ENCODE data around the gene TMEM244. TPM values are rescaled to one million over a fixed set of nuclear protein-coding genes. Genes with fewer than 3 reads are reported as not detected.
"Not testable (repeated sequence)": the region's sequence is repeated elsewhere in the genome, so short reads cannot be mapped to it uniquely, and the experiment has no call there.

The TMEM244 gene
- total RNA-seq, 2 experiments from 2014 or later = not detected

- no peak for DNase-seq
Measured at GRCh38 chr6:129842137-129842536, 19.0 kb downstream of the TMEM244 start.

DNA sequence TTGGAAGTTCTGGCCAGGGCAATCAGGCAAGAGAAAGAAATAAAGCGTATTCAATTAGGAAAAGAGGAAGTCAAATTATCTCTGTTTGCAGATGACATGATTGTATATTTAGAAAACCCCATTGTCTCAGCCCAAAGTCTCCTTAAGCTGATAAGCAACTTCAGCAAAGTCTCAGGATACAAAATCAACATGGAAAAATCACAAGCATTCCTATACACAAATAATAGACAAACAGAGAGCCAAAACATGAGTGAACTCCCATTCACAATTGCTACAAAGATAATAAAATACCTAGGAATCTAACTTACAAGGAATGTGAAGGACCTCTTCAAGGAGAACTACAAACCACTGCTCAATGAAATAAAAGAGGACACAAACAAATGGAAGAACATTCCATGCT, 21.6 kb downstream of the TMEM244 start:
- H3K27me3 Mint-ChIP-seq (ENCODE audit: low read depth) = peaks cover 14% of the 10 kb centered on the region
- CTCF ChIA-PET; H3K27ac Mint-ChIP-seq; H3K36me3 Mint-ChIP-seq (ENCODE audit: low read depth); H3K4me1 Mint-ChIP-seq (ENCODE audit: low read depth); POLR2A ChIA-PET; H3K4me3 Mint-ChIP-seq; DNase-seq; H3K9me3 Mint-ChIP-seq (ENCODE audit: insufficient read depth); ATAC-seq: not testable (repeated sequence)

More at GRCh38 chr6:129842137-129842536, 19.0 kb downstream of the TMEM244 start:
- peaks cover 19% of the 10 kb centered on the region for H3K27me3 Mint-ChIP-seq (ENCODE audit: low read depth)
- no peaks in the 10 kb centered on the region for H3K36me3 Mint-ChIP-seq (ENCODE audit: low read depth)
- ChIA-PET CTCF (no interaction called here), POLR2A (no interaction called here)
- H3K9me3 Mint-ChIP-seq (ENCODE audit: insufficient read depth) = no peaks in the 10 kb centered on the region
- no peaks in the 10 kb centered on the region for H3K4me1 Mint-ChIP-seq (ENCODE audit: low read depth)
- no peak overlapping the region for H3K27ac Mint-ChIP-seq
- ATAC-seq = no peak
- no peak overlapping the region for H3K4me3 Mint-ChIP-seq

GRCh38 chr6:129835691-129836090, 25.4 kb downstream of the TMEM244 start:
- Mint-ChIP-seq H3K4me1 (ENCODE audit: low read depth) (no peaks in the 10 kb centered on the region), H3K27me3 (ENCODE audit: low read depth) (peaks cover 6% of the 10 kb centered on the region), H3K9me3 (ENCODE audit: insufficient read depth) (no peaks in the 10 kb centered on the region), H3K36me3 (ENCODE audit: low read depth) (no peaks in the 10 kb centered on the region), H3K27ac (no peak overlapping the region), H3K4me3 (no peak overlapping the region)
- POLR2A ChIA-PET = no interaction called here
- CTCF ChIA-PET = no interaction called here
- ATAC-seq (no peak), DNase-seq (no peak)

DNA sequence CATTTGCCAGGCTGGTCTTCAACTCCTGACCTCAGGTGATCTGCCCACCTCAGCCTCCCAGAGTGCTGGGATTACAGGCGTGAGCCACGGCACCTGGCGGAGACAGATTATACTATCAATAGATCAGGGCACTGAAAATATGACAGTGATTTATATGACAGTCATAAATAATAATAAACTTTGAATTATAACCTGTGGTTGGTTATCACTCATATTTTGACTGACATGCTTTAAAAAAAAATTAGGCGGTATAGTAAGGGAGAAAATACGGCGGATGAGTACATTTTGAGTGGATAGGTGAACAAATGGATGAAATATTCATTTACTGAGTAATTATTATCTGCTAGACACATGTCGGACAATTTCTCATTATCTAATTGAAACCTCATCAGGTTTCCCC, 28.8 kb downstream of the TMEM244 start:
- no peaks in the 10 kb centered on the region for H3K36me3 Mint-ChIP-seq (ENCODE audit: low read depth)
- no peaks in the 10 kb centered on the region for H3K4me1 Mint-ChIP-seq (ENCODE audit: low read depth)
- ATAC-seq (no peak), DNase-seq (no peak)
- H3K27ac Mint-ChIP-seq = no peak overlapping the region
- CTCF ChIA-PET = no interaction called here
- no peaks in the 10 kb centered on the region for H3K9me3 Mint-ChIP-seq (ENCODE audit: insufficient read depth)
- H3K27me3 Mint-ChIP-seq (ENCODE audit: low read depth) = peaks cover 4% of the 10 kb centered on the region
- POLR2A ChIA-PET = no interaction called here
- no peak overlapping the region for H3K4me3 Mint-ChIP-seq

DNA sequence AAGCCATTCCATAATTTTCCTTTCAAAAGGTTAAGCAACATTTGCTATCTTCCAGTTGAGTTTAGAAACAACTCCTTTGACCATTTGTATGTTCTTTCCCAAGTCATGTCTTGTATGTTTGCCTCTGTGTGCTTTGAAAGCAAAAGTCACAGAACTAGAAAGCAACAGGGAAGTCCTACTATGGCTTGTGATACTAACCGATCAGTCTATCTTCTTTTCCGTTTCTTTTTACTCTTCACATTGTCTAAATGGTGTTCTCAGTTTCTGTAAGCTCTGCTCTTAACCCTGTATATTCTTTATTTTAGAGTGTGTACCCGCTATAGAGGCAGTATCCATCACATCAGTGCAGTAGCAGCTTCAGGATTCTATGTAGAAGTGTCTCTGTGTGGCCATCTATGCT, 32.9 kb downstream of the TMEM244 start:
- Mint-ChIP-seq H3K36me3 (ENCODE audit: low read depth) (no peaks in the 10 kb centered on the region), H3K9me3 (ENCODE audit: insufficient read depth) (no peaks in the 10 kb centered on the region), H3K27ac (no peak overlapping the region), H3K4me3 (no peak overlapping the region), H3K27me3 (ENCODE audit: low read depth) (peaks cover 4% of the 10 kb centered on the region), H3K4me1 (ENCODE audit: low read depth) (no peaks in the 10 kb centered on the region)
- DNase-seq (no peak), ATAC-seq (no peak)
- ChIA-PET POLR2A (no interaction called here), CTCF (no interaction called here)

GRCh38 chr6:129818251-129818650, 42.9 kb downstream of the TMEM244 start:
- ChIA-PET CTCF (interaction anchor here (0.7 kb wide), 1 partner anchor 24 kb away, joined by 3 read pairs; no protein-coding TSS in a partner anchor), POLR2A (interaction anchor here (0.8 kb wide), 1 partner anchor 9 kb away, joined by 3 read pairs; no protein-coding TSS in a partner anchor)
- Mint-ChIP-seq H3K27ac (no peak overlapping the region), H3K9me3 (ENCODE audit: insufficient read depth) (no peaks in the 10 kb centered on the region), H3K4me3 (no peak overlapping the region), H3K36me3 (ENCODE audit: low read depth) (no peaks in the 10 kb centered on the region), H3K4me1 (ENCODE audit: low read depth) (no peaks in the 10 kb centered on the region), H3K27me3 (ENCODE audit: low read depth) (peaks cover 18% of the 10 kb centered on the region)
- DNase-seq (no peak), ATAC-seq (no peak)

- DNase-seq (no peak), ATAC-seq (no peak)
- no peaks in the 10 kb centered on the region for H3K9me3 Mint-ChIP-seq (ENCODE audit: insufficient read depth)
- no peaks in the 10 kb centered on the region for H3K36me3 Mint-ChIP-seq (ENCODE audit: low read depth)
- H3K27me3 Mint-ChIP-seq (ENCODE audit: low read depth) = peaks cover 18% of the 10 kb centered on the region
- no peak overlapping the region for H3K4me3 Mint-ChIP-seq
- CTCF ChIA-PET = interaction anchor here (0.7 kb wide), 1 partner anchor 24 kb away, joined by 3 read pairs; no protein-coding TSS in a partner anchor
- no peaks in the 10 kb centered on the region for H3K4me1 Mint-ChIP-seq (ENCODE audit: low read depth)
- H3K27ac Mint-ChIP-seq = no peak overlapping the region
- POLR2A ChIA-PET = interaction anchor here (0.8 kb wide), 1 partner anchor 10 kb away, joined by 3 read pairs; no protein-coding TSS in a partner anchor
Measured at GRCh38 chr6:129817821-129818220, 43.3 kb downstream of the TMEM244 start.

GRCh38 chr6:129817332-129817731, 43.8 kb downstream of the TMEM244 start:
- Mint-ChIP-seq H3K27me3 (ENCODE audit: low read depth) (peaks cover 18% of the 10 kb centered on the region), H3K36me3 (ENCODE audit: low read depth) (no peaks in the 10 kb centered on the region), H3K4me3 (no peak overlapping the region), H3K9me3 (ENCODE audit: insufficient read depth) (no peaks in the 10 kb centered on the region), H3K27ac (no peak overlapping the region), H3K4me1 (ENCODE audit: low read depth) (no peaks in the 10 kb centered on the region)
- DNase-seq = no peak
- POLR2A ChIA-PET = no interaction called here
- ATAC-seq = no peak
- CTCF ChIA-PET = no interaction called here

GRCh38 chr6:129812145-129812777, 48.9 kb downstream of the TMEM244 start:
- no peak overlapping the region for H3K4me3 Mint-ChIP-seq
- CTCF ChIA-PET = no interaction called here

DNA sequence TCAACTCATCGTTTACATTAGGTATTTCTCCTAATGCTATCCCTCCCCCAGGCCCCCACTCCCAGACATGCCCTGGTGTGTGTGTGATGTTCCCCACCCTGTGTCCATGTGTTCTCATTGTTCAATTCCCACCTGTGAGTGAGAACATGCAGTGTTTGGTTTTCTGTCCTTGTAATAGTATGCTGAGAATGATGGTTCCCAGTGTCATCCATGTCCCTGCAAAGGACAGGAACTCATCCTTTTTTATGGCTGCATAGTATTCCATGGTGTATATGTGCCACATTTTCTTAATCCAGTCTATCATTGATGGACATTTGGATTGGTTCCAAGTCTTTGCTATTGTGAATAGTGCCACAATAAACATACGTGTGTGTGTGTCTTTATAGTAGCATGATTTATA, 54.0 kb downstream of the TMEM244 start:
- H3K27me3 Mint-ChIP-seq (ENCODE audit: low read depth) = peaks cover 11% of the 10 kb centered on the region
- H3K36me3 Mint-ChIP-seq (ENCODE audit: low read depth); DNase-seq; POLR2A ChIA-PET; H3K4me3 Mint-ChIP-seq; H3K4me1 Mint-ChIP-seq (ENCODE audit: low read depth); ATAC-seq; CTCF ChIA-PET; H3K27ac Mint-ChIP-seq; H3K9me3 Mint-ChIP-seq (ENCODE audit: insufficient read depth): not testable (repeated sequence)

More at GRCh38 chr6:129812145-129812777, 48.9 kb downstream of the TMEM244 start:
- H3K27me3 Mint-ChIP-seq (ENCODE audit: low read depth) = peaks cover 10% of the 10 kb centered on the region
- H3K4me1 Mint-ChIP-seq (ENCODE audit: low read depth) = no peaks in the 10 kb centered on the region
- DNase-seq (no peak), ATAC-seq (no peak)
- POLR2A ChIA-PET = no interaction called here
- H3K9me3 Mint-ChIP-seq (ENCODE audit: insufficient read depth) = no peaks in the 10 kb centered on the region
- no peak overlapping the region for H3K27ac Mint-ChIP-seq
- H3K36me3 Mint-ChIP-seq (ENCODE audit: low read depth) = no peaks in the 10 kb centered on the region

GRCh38 chr6:129802920-129803319, 58.2 kb downstream of the TMEM244 start:
- POLR2A ChIA-PET, H3K27ac Mint-ChIP-seq, CTCF ChIA-PET: not testable (repeated sequence)

GRCh38 chr6:129801909-129802308, 59.2 kb downstream of the TMEM244 start:
- POLR2A ChIA-PET = no interaction called here
- Mint-ChIP-seq H3K27ac (no peak overlapping the region), H3K9me3 (ENCODE audit: insufficient read depth) (no peaks in the 10 kb centered on the region), H3K36me3 (ENCODE audit: low read depth) (no peaks in the 10 kb centered on the region), H3K4me1 (ENCODE audit: low read depth) (no peaks in the 10 kb centered on the region), H3K4me3 (no peak overlapping the region), H3K27me3 (ENCODE audit: low read depth) (peaks cover 11% of the 10 kb centered on the region)
- CTCF ChIA-PET = no interaction called here
- ATAC-seq (no peak), DNase-seq (no peak)

More at GRCh38 chr6:129802920-129803319, 58.2 kb downstream of the TMEM244 start:
- H3K4me1 Mint-ChIP-seq (ENCODE audit: low read depth); H3K4me3 Mint-ChIP-seq; H3K36me3 Mint-ChIP-seq (ENCODE audit: low read depth); DNase-seq; ATAC-seq; H3K9me3 Mint-ChIP-seq (ENCODE audit: insufficient read depth): not testable (repeated sequence)
- H3K27me3 Mint-ChIP-seq (ENCODE audit: low read depth) = peaks cover 11% of the 10 kb centered on the region

DNA sequence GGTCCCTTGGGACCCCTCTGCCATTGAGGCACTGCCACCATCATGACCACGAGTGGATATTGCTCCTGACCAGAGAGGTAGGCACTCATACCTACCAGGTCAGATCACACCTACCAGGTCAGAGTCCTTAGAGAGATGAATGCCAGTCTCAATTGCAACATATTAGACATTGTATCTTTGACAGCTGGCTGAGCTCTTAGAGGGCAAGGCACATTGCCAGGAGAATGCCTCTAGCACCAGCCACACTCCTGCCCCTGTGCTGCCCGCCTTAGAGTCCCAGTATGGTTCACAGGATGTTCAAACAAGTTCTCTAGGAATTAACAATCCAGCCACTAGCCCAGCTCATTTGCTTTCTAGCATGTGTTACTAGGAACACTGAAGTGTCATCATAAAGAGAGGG, 65.9 kb downstream of the TMEM244 start:
- peaks cover 14% of the 10 kb centered on the region for H3K27me3 Mint-ChIP-seq (ENCODE audit: low read depth)
- CTCF ChIA-PET = no interaction called here
- ATAC-seq = no peak

More for the DNA sequence above, 65.9 kb downstream of the TMEM244 start:
- POLR2A ChIA-PET = no interaction called here
- Mint-ChIP-seq H3K9me3 (ENCODE audit: insufficient read depth) (no peaks in the 10 kb centered on the region), H3K4me1 (ENCODE audit: low read depth) (peaks cover 6% of the 10 kb centered on the region), H3K27ac (no peak overlapping the region), H3K4me3 (no peak overlapping the region), H3K36me3 (ENCODE audit: low read depth) (no peaks in the 10 kb centered on the region)
- no peak for DNase-seq

Data from activated CD8-positive, alpha-beta T cell treated with anti-CD3 and anti-CD28 coated beads, Interleukin-2, amount 10 ng/mL, durations not matched to agents 7 days and 5 days (primary cell).